Measurements from ENCODE around the gene ZNF664. TPM values are rescaled to one million over a fixed set of nuclear protein-coding genes. Genes with fewer than 3 reads are reported as not detected.

The ZNF664 gene
- polyA plus RNA-seq, 1 donor from 2014 or later: 146 TPM

DNA sequence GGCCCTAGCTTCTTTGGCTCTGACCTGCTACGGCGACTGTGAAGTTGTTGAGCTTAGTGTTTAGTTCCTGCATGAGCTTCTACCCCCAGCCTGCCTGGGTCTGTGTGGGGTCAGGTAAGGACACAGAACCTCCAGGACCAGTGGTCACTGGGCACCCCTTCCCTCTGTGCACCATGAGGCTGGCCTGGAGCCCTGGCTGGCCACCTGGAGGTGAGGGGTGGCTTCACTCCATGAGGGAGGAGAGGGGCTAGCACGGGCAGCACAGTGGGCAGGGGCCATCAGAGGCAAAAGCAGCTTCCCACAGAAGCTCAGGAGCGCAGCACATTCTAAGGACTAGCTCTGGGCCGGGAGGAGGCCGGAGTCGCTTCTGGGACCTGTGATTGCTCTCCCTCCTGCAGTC is 37.1 kb upstream of the ZNF664 start:
- Histone ChIP-seq H3K27ac (ENCODE audit: low read length) (no peak overlapping the region), H3K9me3 (ENCODE audit: low read length) (no peaks in the 10 kb centered on the region), H3K27me3 (ENCODE audit: insufficient read depth, low read depth, low read length) (no peaks in the 10 kb centered on the region), H3K4me3 (ENCODE audit: low read length) (no peak overlapping the region), H3K9ac (ENCODE audit: low read length) (no peak overlapping the region), H3K36me3 (ENCODE audit: insufficient read depth, low read length) (no peaks in the 10 kb centered on the region), H3F3A (ENCODE audit: insufficient read depth, low read length, poor library complexity, severe bottlenecking) (no peaks in the 10 kb centered on the region), H3K79me2 (replicated peaks; ENCODE audit: insufficient read depth, low read length) (no peaks in the 10 kb centered on the region), H3K9me2 (ENCODE audit: insufficient read depth, low read length) (no peaks in the 10 kb centered on the region), H2AFZ (ENCODE audit: low read depth, low read length) (no peak overlapping the region), H4K20me1 (ENCODE audit: insufficient read depth) (no peaks in the 10 kb centered on the region), H3K4me2 (ENCODE audit: low read length) (no peak overlapping the region)
- TF ChIP-seq, protein P1, sequence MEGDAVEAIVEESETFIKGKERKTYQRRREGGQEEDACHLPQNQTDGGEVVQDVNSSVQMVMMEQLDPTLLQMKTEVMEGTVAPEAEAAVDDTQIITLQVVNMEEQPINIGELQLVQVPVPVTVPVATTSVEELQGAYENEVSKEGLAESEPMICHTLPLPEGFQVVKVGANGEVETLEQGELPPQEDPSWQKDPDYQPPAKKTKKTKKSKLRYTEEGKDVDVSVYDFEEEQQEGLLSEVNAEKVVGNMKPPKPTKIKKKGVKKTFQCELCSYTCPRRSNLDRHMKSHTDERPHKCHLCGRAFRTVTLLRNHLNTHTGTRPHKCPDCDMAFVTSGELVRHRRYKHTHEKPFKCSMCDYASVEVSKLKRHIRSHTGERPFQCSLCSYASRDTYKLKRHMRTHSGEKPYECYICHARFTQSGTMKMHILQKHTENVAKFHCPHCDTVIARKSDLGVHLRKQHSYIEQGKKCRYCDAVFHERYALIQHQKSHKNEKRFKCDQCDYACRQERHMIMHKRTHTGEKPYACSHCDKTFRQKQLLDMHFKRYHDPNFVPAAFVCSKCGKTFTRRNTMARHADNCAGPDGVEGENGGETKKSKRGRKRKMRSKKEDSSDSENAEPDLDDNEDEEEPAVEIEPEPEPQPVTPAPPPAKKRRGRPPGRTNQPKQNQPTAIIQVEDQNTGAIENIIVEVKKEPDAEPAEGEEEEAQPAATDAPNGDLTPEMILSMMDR (IDR thresholded peaks at IDR 0.05; ENCODE audit: poor library complexity, severe bottlenecking): no peak
- TF ChIP-seq EZH2 (IDR thresholded peaks at IDR 0.05; ENCODE audit: borderline replicate concordance, insufficient read depth, low read length, poor library complexity, severe bottlenecking) (no peak), TAF1 (IDR thresholded peaks at IDR 0.05; ENCODE audit: low read depth) (no peak), MXI1 (conservative IDR thresholded peaks at IDR 0.05; ENCODE audit: poor library complexity, severe bottlenecking) (no peak)

DNA sequence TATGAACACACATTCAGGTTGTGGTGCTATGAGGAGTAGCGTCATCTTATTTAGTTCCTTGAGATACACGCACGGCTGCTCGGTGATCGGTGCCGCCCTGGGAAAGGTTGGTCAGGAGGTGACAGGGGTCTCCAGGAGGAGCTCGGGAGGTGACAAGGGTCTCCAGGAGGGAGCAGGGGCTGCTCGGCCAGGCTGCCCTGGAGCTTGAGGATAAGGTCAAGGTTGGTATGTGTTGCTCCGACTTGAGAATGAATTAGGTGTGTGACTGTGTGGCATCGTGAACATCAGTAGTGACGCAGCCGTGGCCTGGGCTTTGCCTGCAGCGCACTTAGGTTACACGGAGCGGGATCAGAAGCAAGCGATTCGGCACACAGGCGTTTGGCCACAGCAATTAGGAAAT is 36.5 kb upstream of the ZNF664 start:
- H3K4me3 ChIP-seq (ENCODE audit: low read length): no peak overlapping the region
- no peaks in the 10 kb centered on the region for H3K27me3 ChIP-seq (ENCODE audit: insufficient read depth, low read depth, low read length)
- H3K27ac ChIP-seq (ENCODE audit: low read length): no peak overlapping the region
- no peak overlapping the region for H3K9ac ChIP-seq (ENCODE audit: low read length)
- TF ChIP-seq SMC3 (conservative IDR thresholded peaks at IDR 0.05; ENCODE audit: poor library complexity) (no peak), EP300 (conservative IDR thresholded peaks at IDR 0.05; ENCODE audit: poor library complexity, severe bottlenecking) (no peak), TAF1 (IDR thresholded peaks at IDR 0.05; ENCODE audit: low read depth) (no peak), POLR2AphosphoS5 (IDR thresholded peaks at IDR 0.05) (no peak), RAD21 (conservative IDR thresholded peaks at IDR 0.05) (no peak), EZH2 (IDR thresholded peaks at IDR 0.05; ENCODE audit: borderline replicate concordance, insufficient read depth, low read length, poor library complexity, severe bottlenecking) (no peak), MXI1 (conservative IDR thresholded peaks at IDR 0.05; ENCODE audit: poor library complexity, severe bottlenecking) (no peak)
- TF ChIP-seq, protein P2, sequence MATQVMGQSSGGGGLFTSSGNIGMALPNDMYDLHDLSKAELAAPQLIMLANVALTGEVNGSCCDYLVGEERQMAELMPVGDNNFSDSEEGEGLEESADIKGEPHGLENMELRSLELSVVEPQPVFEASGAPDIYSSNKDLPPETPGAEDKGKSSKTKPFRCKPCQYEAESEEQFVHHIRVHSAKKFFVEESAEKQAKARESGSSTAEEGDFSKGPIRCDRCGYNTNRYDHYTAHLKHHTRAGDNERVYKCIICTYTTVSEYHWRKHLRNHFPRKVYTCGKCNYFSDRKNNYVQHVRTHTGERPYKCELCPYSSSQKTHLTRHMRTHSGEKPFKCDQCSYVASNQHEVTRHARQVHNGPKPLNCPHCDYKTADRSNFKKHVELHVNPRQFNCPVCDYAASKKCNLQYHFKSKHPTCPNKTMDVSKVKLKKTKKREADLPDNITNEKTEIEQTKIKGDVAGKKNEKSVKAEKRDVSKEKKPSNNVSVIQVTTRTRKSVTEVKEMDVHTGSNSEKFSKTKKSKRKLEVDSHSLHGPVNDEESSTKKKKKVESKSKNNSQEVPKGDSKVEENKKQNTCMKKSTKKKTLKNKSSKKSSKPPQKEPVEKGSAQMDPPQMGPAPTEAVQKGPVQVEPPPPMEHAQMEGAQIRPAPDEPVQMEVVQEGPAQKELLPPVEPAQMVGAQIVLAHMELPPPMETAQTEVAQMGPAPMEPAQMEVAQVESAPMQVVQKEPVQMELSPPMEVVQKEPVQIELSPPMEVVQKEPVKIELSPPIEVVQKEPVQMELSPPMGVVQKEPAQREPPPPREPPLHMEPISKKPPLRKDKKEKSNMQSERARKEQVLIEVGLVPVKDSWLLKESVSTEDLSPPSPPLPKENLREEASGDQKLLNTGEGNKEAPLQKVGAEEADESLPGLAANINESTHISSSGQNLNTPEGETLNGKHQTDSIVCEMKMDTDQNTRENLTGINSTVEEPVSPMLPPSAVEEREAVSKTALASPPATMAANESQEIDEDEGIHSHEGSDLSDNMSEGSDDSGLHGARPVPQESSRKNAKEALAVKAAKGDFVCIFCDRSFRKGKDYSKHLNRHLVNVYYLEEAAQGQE (IDR thresholded peaks at IDR 0.05; ENCODE audit: borderline replicate concordance): no peak
- TF ChIP-seq, protein P1 (IDR thresholded peaks at IDR 0.05; ENCODE audit: poor library complexity, severe bottlenecking): no peak
- no peaks in the 10 kb centered on the region for H3K9me3 ChIP-seq (ENCODE audit: low read length)
- no peaks in the 10 kb centered on the region for H3K79me2 ChIP-seq (replicated peaks; ENCODE audit: insufficient read depth, low read length)
- no peaks in the 10 kb centered on the region for H3K36me3 ChIP-seq (ENCODE audit: insufficient read depth, low read length)
- no peaks in the 10 kb centered on the region for H3F3A ChIP-seq (ENCODE audit: insufficient read depth, low read length, poor library complexity, severe bottlenecking)
- no peak overlapping the region for H2AFZ ChIP-seq (ENCODE audit: low read depth, low read length)
- H3K9me2 ChIP-seq (ENCODE audit: insufficient read depth, low read length): no peaks in the 10 kb centered on the region
- no peaks in the 10 kb centered on the region for H4K20me1 ChIP-seq (ENCODE audit: insufficient read depth)
- no peak overlapping the region for H3K4me2 ChIP-seq (ENCODE audit: low read length)
